IMR-90 (cell line): Measurements from ENCODE around the gene MSI2. TPM values are rescaled to one million over a fixed set of nuclear protein-coding genes. Genes with fewer than 3 reads are reported as not detected.

ENCODE experiments used
- ATAC-seq: fragments of 200-7000 bp; cut with Tn5 transposase; 2 replicates; pipeline ENCODE4 v1.9.1; 2020; ENCODE audit warnings: low read depth, mild to moderate bottlenecking, moderate library complexity
- BruUV-seq: library from RNA; stranded (reverse); fragments of 400-500 nt; replicated peaks from 2 replicates; lab custom pipeline; 2021; lab: Mats Ljungman, UMichigan
- CTCF ChIA-PET: fragments of 300-600 bp; formaldehyde crosslinking; extraction: SDS; loops from one replicate; lab custom pipeline; 2021; ENCODE audit warnings: antibody characterized with exemption; lab: Yijun Ruan, JAX
- POLR2A ChIA-PET: fragments of 300-600 bp; sonication (Branson Sonifier 250); formaldehyde crosslinking; loops from one replicate; lab custom pipeline; 2022; ENCODE audit warnings: antibody characterized with exemption; ENCODE audit not compliant: unreplicated experiment; lab: Charles Lee
- DNase-seq: peaks from one replicate; pipeline ENCODE4 v3.0.0; 2013
- H2AFZ ChIP-seq: replicated peaks from 2 replicates; pipeline ENCODE3; 2013; ENCODE audit warnings: low read length, mild to moderate bottlenecking; ENCODE audit not compliant: poor library complexity
- H2AK5ac ChIP-seq: 2 replicates; pipeline ENCODE4 v1.6.1; 2013; ENCODE audit warnings: low read depth, low read length, inconsistent platforms
- H2AK9ac ChIP-seq: replicated peaks from 2 replicates; pipeline ENCODE3; 2013; ENCODE audit warnings: mild to moderate bottlenecking, low read depth, low read length, moderate library complexity; ENCODE audit not compliant: poor library complexity
- H2BK120ac ChIP-seq: 2 replicates; pipeline ENCODE4 v1.6.1; 2013; ENCODE audit warnings: low read depth, low read length, inconsistent platforms
- H2BK15ac ChIP-seq: 3 replicates; pipeline ENCODE4 v1.6.1; 2013; ENCODE audit warnings: low read depth, low read length, inconsistent platforms
- H2BK20ac ChIP-seq: 2 replicates; pipeline ENCODE4 v1.6.1; 2013; ENCODE audit warnings: low read depth, mild to moderate bottlenecking, inconsistent platforms, low read length, moderate library complexity
- H2BK5ac ChIP-seq: 2 replicates; pipeline ENCODE4 v1.6.1; 2013; ENCODE audit warnings: mild to moderate bottlenecking, low read depth, low read length, inconsistent platforms; ENCODE audit not compliant: poor library complexity, severe bottlenecking
- H3K14ac ChIP-seq: replicated peaks from 2 replicates; pipeline ENCODE4 v1.6.1; 2013; ENCODE audit warnings: low read depth, low read length, inconsistent platforms
- H3K18ac ChIP-seq: 2 replicates; pipeline ENCODE4 v1.6.1; 2013; ENCODE audit warnings: low read depth, low read length, control low read depth
- H3K23ac ChIP-seq: 2 replicates; pipeline ENCODE4 v1.6.1; 2013; ENCODE audit warnings: low read depth, low read length, inconsistent platforms
- H3K27ac ChIP-seq: 2 replicates; pipeline ENCODE4 v1.5.1; 2013; ENCODE audit warnings: mild to moderate bottlenecking, control low read depth, low read length; ENCODE audit not compliant: insufficient read depth
- H3K27me3 ChIP-seq: 2 replicates; pipeline ENCODE4 v1.6.1; 2013; ENCODE audit warnings: low read length; ENCODE audit not compliant: control insufficient read depth, insufficient read depth
- H3K36me3 ChIP-seq: 2 replicates; pipeline ENCODE4 v1.6.1; 2013; ENCODE audit warnings: low read length, mixed read lengths; ENCODE audit not compliant: control insufficient read depth, insufficient read depth
- H3K4ac ChIP-seq: 2 replicates; pipeline ENCODE4 v1.6.1; 2013; ENCODE audit warnings: low read depth, low read length, inconsistent platforms
- H3K4me1 ChIP-seq: 2 replicates; pipeline ENCODE4 v1.6.1; 2013; ENCODE audit warnings: low read length, mixed read lengths; ENCODE audit not compliant: control insufficient read depth, insufficient read depth
- H3K4me2 ChIP-seq: 2 replicates; pipeline ENCODE4 v1.6.1; 2013; ENCODE audit warnings: low read depth, mild to moderate bottlenecking, control low read depth, low read length, moderate library complexity
- H3K4me3 ChIP-seq: 2 replicates; pipeline ENCODE4 v1.5.1; 2013; ENCODE audit warnings: low read depth, mild to moderate bottlenecking, control low read depth, low read length, moderate library complexity; ENCODE audit not compliant: insufficient read depth
- H3K56ac ChIP-seq: 2 replicates; pipeline ENCODE4 v1.6.1; 2013; ENCODE audit warnings: low read length, inconsistent platforms; ENCODE audit not compliant: insufficient read depth; ENCODE audit errors: extremely low read depth
- H3K79me1 ChIP-seq, 2 experiments: 2 replicates each; pipeline ENCODE4 v1.6.1; 2013; ENCODE audit warnings: low read length in 2 of 2, inconsistent platforms in 1 of 2, low read depth in 1 of 2
- H3K9ac ChIP-seq: 2 replicates; pipeline ENCODE4 v1.6.1; 2013; ENCODE audit warnings: low read depth, low read length, control low read depth
- H3K9me1 ChIP-seq: 2 replicates; pipeline ENCODE4 v1.6.1; 2013; ENCODE audit warnings: low read length, inconsistent platforms; ENCODE audit not compliant: insufficient read depth
- H3K9me3 ChIP-seq: 2 replicates; pipeline ENCODE4 v1.6.1; 2013; ENCODE audit warnings: low read length; ENCODE audit not compliant: control insufficient read depth, insufficient read depth
- H4K20me1 ChIP-seq: 2 replicates; pipeline ENCODE4 v1.6.1; 2013; ENCODE audit warnings: low read length, inconsistent platforms; ENCODE audit not compliant: insufficient read depth
- H4K5ac ChIP-seq: 2 replicates; pipeline ENCODE4 v1.6.1; 2013; ENCODE audit warnings: mild to moderate bottlenecking, low read depth, low read length, control low read depth
- H4K8ac ChIP-seq, 2 experiments: 2 replicates each; pipeline ENCODE4 v1.6.1; 2013; ENCODE audit warnings: low read depth in 2 of 2, low read length in 2 of 2, control low read depth in 1 of 2, inconsistent platforms in 1 of 2
- H4K91ac ChIP-seq: 2 replicates; pipeline ENCODE4 v1.6.1; 2013; ENCODE audit warnings: low read depth, low read length, inconsistent platforms; ENCODE audit not compliant: insufficient read depth
- CTCF ChIP-seq: conservative IDR thresholded peaks from 2 replicates; pipeline ENCODE4 v1.5.1; 2012; ENCODE audit warnings: mild to moderate bottlenecking, low read depth, low read length, improper control_type of control experiment
- WGBS, 2 experiments: methylation state at CpG; one replicate each; pipeline versions ENCODE4 v1.1.5 to v1.1.7; 2013; ENCODE audit warnings: missing lambda C conversion rate in 2 of 2; ENCODE audit not compliant: insufficient read length in 1 of 2; ENCODE audit errors: extremely low coverage in 2 of 2; 5-methylcytosine and 5-hydroxymethylcytosine counted together
- dilution Hi-C: fragments of 300-500 bp; cut with HindIII; formaldehyde crosslinking; loops from one replicate; pipeline ENCODE4 v1.14.3; 2018; ENCODE audit warnings: low sequenced_read_pairs; ENCODE audit not compliant: unreplicated experiment
- in situ Hi-C: fragments of 300-500 bp; cut with MboI; formaldehyde crosslinking; loops from 3 replicates; pipeline ENCODE4 v1.14.3; 2019; ENCODE audit warnings: low sequenced_read_pairs, inconsistent platforms, mixed read lengths
- intact Hi-C: fragments of 100-400 bp; cut with micrococcal nuclease; formaldehyde crosslinking; loops from 2 replicates; pipeline ENCODE4 v1.10.0; 2022
- polyA plus RNA-seq, 3 experiments: library from polyadenylated mRNA; depleted of rRNA; stranded (reverse); fragments of >200 nt; gene quantifications; 2 replicates each; pipeline ENCODE4 v1.2.3, GENCODE V29; 2012; ENCODE audit warnings: low replicate concordance in 1 of 3
- total RNA-seq: library from RNA; depleted of rRNA; stranded (reverse); fragments of >200 nt; gene quantifications from 2 replicates; pipeline ENCODE4 v1.2.3, GENCODE V29; 2012

The MSI2 gene
- total and polyA plus RNA-seq, 2 of the 4 experiments (the other 2 are of a cell fraction): 13.0 to 16.0 TPM

GRCh38 chr17:57697891-57698711, 441.8 kb downstream of the MSI2 start:
- dilution Hi-C loops: no loop called here
- Histone ChIP-seq H3K36me3 (no peaks in the 10 kb centered on the region), H3K79me1 (no peaks in the 10 kb centered on the region), H3K23ac (no peak overlapping the region), H2BK5ac (no peak overlapping the region), H2BK120ac (no peak overlapping the region), H3K9me3 (0 out of 2 replicates have a peak, but pooled peaks cover 1% of the 10 kb centered on the region), H2AK9ac (no peak overlapping the region), H3K4ac (no peak overlapping the region), H2BK20ac (no peak overlapping the region), H2BK15ac (no peak overlapping the region), H3K27me3 (peaks cover 28% of the 10 kb centered on the region), H3K27ac (no peak overlapping the region), H3K56ac (no peak overlapping the region), H3K14ac (no peak overlapping the region), H3K4me3 (no peak overlapping the region), H4K20me1 (no peaks in the 10 kb centered on the region), H2AFZ (no peak overlapping the region), H3K4me2 (no peak overlapping the region), H3K9me1 (no peaks in the 10 kb centered on the region; the same call in 1 of the 2 replicates), H3K9ac (no peak overlapping the region), H4K5ac (no peak overlapping the region), H4K91ac (no peak overlapping the region), H3K18ac (no peak overlapping the region), H4K8ac (no peak overlapping the region), H2AK5ac (no peak overlapping the region), H3K4me1 (no peaks in the 10 kb centered on the region)
- 66% methylated on average over 5 of the region's 12 CpGs; no CpG with 5 or more reads in 1 of the 2 experiments for WGBS, 2 experiments
- ChIA-PET CTCF (no interaction called here), POLR2A (no interaction called here)
- no peak for DNase-seq
- no peak for ATAC-seq
- BruUV-seq: no TSS peak
- no peak for TF ChIP-seq CTCF
- intact Hi-C loops: no loop called here
- in situ Hi-C loops: no loop called here
